Kidney (tissue), 14 donors: ENCODE data around the gene AOPEP. TPM values are rescaled to one million over a fixed set of nuclear protein-coding genes. Genes with fewer than 3 reads are reported as not detected.
A peak's percentile ranks its signal among the peaks of the same experiment; 100 is the strongest.

Experiments
- DNase-seq, 5 donors: peaks; one replicate each; pipeline ENCODE4 v3.0.0-alpha.2; 2013 to 2020
- FAIRE-seq: peaks from 2 replicates; lab custom pipeline; 2012; peaks lifted over from hg19 to GRCh38; lab: Jason Lieb, UNC
- H3K27ac ChIP-seq, 2 donors: one replicate each; pipeline ENCODE4 v1.7.0; 2013; ENCODE audit warnings: low read depth in 2 of 2, low read length in 2 of 2, inconsistent platforms in 1 of 2
- H3K27me3 ChIP-seq: one replicate; pipeline ENCODE4 v1.7.1; 2013; ENCODE audit warnings: low read length, inconsistent platforms; ENCODE audit not compliant: control insufficient read depth, insufficient read depth
- H3K36me3 ChIP-seq, 3 donors: one replicate each; pipeline versions ENCODE4 v1.7.0 to v1.7.1; 2013; ENCODE audit warnings: low read length in 3 of 3, control low read depth in 1 of 3, inconsistent platforms in 1 of 3; ENCODE audit not compliant: insufficient read depth in 3 of 3, control insufficient read depth in 2 of 3
- H3K4me1 ChIP-seq, 3 donors: one replicate each; pipeline versions ENCODE4 v1.7.0 to v1.7.1; 2013; ENCODE audit warnings: low read length in 3 of 3, inconsistent platforms in 1 of 3, low read depth in 1 of 3; ENCODE audit not compliant: control insufficient read depth in 2 of 3, insufficient read depth in 2 of 3
- H3K4me3 ChIP-seq, 3 donors: one replicate each; pipeline versions ENCODE4 v1.7.0 to v1.8.1; 2013; ENCODE audit warnings: low read length in 3 of 3, control low read depth in 1 of 3, inconsistent platforms in 1 of 3
- H3K9ac ChIP-seq, 3 donors: one replicate each; pipeline versions ENCODE4 v1.7.0 to v1.7.1; 2013; ENCODE audit warnings: low read length in 3 of 3, control low read depth in 1 of 3, inconsistent platforms in 1 of 3
- H3K9me3 ChIP-seq, 3 donors: one replicate each; pipeline versions ENCODE4 v1.7.0 to v1.7.1; 2013; ENCODE audit warnings: low read length in 3 of 3, control low read depth in 1 of 3, inconsistent platforms in 1 of 3; ENCODE audit not compliant: control insufficient read depth in 2 of 3, insufficient read depth in 1 of 3
- intact Hi-C: fragments of 100-400 bp; cut with DNase I; formaldehyde crosslinking; loops from one replicate; pipeline ENCODE4 v1.11.1; 2022
- polyA plus RNA-seq: library from polyadenylated mRNA; stranded (reverse); fragments of 350-450 nt; fragmentation: Illumina TruSeq; extraction: RNeasy Lipid Tissue Mini Kit (QIAGEN cat#74804); gene quantifications from one replicate; pipeline ENCODE4 v1.2.3, GENCODE V29; 2014; ENCODE audit warnings: low read depth, low replicate concordance; ENCODE audit not compliant: insufficient read depth
- total RNA-seq: library from RNA; stranded (reverse); fragmentation: NEBNext Ultra II Directional; extraction: Animal tissue kit (Norgen Biotek cat#: 25700); gene quantifications from one replicate; pipeline ENCODE4 v1.2.1, GENCODE V29; 2021
- TF ChIP-seq, protein P1 (sequence below): IDR thresholded peaks from 3 replicates; pipeline ENCODE4 v1.5.1; 2012; ENCODE audit warnings: mild to moderate bottlenecking, moderate library complexity, borderline replicate concordance; ENCODE audit not compliant: insufficient read depth; ENCODE audit errors: extremely low read depth
- donor health status: control.
- donor health status: control.
- donor health status: control.
- donor health status: control.
- donor health status: control.
- donor health status: DM: yes; HTN: yes; CAD: no.
- donor health status: Normal renal cell carcinoma (clear cell type).

AOPEP gene
- total and polyA plus RNA-seq, 2 donors from 2014 or later: 52.2 to 119 TPM

DNA sequence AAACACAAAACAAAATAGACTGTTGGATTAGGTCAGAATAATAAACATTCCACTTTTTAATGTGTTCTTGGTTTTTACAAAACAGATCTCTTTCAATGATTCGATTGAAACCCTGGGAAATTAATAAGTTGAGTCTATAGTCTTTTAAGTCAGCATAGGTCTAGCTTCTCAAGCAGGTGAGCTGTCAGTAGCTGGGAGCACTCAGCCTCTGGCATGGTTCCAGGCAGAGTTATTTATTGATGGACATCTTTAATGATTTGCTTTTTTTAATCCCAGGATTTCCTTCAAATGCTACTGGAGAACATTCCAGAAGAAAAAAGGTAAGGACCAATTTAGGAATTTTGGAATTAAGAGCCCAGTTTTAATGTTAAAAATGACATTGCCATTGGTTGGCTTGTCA, 241.0 kb downstream of the AOPEP start:
- peaks cover 9 to 21% (median 10%) of the 10 kb centered on the region in 3 donors for H3K4me1 ChIP-seq
- TF ChIP-seq, protein P1, sequence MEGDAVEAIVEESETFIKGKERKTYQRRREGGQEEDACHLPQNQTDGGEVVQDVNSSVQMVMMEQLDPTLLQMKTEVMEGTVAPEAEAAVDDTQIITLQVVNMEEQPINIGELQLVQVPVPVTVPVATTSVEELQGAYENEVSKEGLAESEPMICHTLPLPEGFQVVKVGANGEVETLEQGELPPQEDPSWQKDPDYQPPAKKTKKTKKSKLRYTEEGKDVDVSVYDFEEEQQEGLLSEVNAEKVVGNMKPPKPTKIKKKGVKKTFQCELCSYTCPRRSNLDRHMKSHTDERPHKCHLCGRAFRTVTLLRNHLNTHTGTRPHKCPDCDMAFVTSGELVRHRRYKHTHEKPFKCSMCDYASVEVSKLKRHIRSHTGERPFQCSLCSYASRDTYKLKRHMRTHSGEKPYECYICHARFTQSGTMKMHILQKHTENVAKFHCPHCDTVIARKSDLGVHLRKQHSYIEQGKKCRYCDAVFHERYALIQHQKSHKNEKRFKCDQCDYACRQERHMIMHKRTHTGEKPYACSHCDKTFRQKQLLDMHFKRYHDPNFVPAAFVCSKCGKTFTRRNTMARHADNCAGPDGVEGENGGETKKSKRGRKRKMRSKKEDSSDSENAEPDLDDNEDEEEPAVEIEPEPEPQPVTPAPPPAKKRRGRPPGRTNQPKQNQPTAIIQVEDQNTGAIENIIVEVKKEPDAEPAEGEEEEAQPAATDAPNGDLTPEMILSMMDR: no peak
- intact Hi-C loops: no loop called here
- H3K9me3 ChIP-seq: no peaks in the 10 kb centered on the region
- H3K9ac ChIP-seq: no peak overlapping the region
- peak in 2 of 5 donors; percentile 67 to 69 for DNase-seq
- H3K27ac ChIP-seq: peak overlapping the region; percentile 52 to 91
- H3K36me3 ChIP-seq: no peaks in the 10 kb centered on the region
- no peaks in the 10 kb centered on the region for H3K27me3 ChIP-seq
- peak; percentile 59 for FAIRE-seq
- H3K4me3 ChIP-seq: no peak overlapping the region

DNA sequence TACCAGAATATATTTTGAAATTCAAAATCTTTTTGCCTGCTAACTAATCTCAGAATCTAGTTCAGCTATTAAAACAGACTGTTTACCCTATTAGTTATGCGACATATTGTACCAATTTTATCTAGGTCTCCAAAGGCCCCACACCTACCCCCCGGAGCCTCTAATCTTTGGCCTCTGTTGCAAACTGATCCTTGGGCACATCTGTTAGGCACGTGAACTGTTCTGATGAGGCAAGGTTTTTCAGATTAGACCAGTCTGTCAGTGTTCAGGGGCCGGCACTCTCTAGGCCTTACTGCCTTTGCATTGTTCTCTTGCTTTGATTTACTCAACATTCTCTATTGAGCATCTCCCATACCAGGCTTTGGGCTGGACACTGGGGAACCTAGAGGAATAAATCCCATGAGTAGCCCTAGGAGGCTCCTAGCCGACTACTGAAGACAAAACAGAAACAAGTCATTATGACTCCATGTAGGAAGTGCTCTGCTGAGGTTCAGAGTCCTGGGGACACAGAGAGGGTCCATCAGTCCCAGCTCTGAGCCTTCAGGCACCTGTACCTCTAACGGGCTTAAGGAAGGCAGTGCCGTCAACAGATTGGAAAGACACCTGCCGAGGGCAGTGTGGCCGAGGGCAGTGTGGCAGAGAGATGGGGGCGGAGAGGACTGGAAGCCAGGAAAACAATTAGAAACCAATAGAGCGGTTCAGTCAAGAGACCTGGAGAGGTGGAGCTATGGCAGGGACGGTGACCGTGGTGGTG, 245.1 kb downstream of the AOPEP start:
- Histone ChIP-seq H3K27ac (peak overlapping the region; percentile 43 to 48), H3K27me3 (no peaks in the 10 kb centered on the region), H3K9me3 (no peaks in the 10 kb centered on the region), H3K4me3 (no peak overlapping the region), H3K36me3 (no peaks in the 10 kb centered on the region), H3K9ac (no peak overlapping the region), H3K4me1 (peaks cover 19 to 40% (median 27%) of the 10 kb centered on the region in 3 donors)
- FAIRE-seq (no peak), DNase-seq (peak in 4 of 5 donors; percentile 74 to 86 (median 81))
- intact Hi-C loops: no loop called here
- TF ChIP-seq, protein P1: no peak

DNA sequence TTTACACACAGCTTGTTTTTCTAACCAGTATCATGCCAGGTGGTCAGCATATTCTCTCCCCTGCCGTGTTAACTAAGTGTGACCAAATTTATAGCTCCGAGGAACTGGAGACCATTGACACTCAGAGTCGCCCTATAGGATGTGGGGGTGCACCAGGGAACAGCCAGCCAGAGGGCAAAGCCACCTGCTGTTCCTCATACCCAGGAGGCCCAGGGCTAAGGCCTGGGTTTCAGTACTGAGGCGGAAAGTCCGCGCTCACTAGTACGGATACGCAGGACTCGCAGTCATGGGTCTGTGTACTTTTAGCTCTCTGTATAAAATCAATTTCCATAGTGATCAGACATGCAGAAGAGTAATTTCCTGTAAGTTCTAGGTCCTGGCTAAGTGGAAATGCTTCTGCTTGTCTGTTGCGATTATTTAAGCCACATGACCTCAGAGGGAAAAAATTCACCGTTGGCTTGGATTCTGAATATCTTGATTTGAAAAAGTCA, 247.0 kb downstream of the AOPEP start:
- intact Hi-C loops: no loop called here
- DNase-seq (peak in 4 of 5 donors; percentile 67 to 79 (median 76)), FAIRE-seq (no peak)
- TF ChIP-seq, protein P1: no peak
- H3K27me3 ChIP-seq: no peaks in the 10 kb centered on the region
- peaks cover 19 to 27% (median 25%) of the 10 kb centered on the region in 3 donors for H3K4me1 ChIP-seq
- H3K36me3 ChIP-seq: no peaks in the 10 kb centered on the region
- no peak overlapping the region for H3K4me3 ChIP-seq
- peak overlapping the region; percentile 7 to 41 for H3K27ac ChIP-seq
- no peaks in the 10 kb centered on the region for H3K9me3 ChIP-seq
- H3K9ac ChIP-seq: no peak overlapping the region
